ENCODE data around the gene TNFRSF8. TPM values are rescaled to one million over a fixed set of nuclear protein-coding genes. Genes with fewer than 3 reads are reported as not detected.

Gene TNFRSF8
- total RNA-seq, 6 experiments from 2014 or later: 0.07 TPM; not detected in 5

DNA sequence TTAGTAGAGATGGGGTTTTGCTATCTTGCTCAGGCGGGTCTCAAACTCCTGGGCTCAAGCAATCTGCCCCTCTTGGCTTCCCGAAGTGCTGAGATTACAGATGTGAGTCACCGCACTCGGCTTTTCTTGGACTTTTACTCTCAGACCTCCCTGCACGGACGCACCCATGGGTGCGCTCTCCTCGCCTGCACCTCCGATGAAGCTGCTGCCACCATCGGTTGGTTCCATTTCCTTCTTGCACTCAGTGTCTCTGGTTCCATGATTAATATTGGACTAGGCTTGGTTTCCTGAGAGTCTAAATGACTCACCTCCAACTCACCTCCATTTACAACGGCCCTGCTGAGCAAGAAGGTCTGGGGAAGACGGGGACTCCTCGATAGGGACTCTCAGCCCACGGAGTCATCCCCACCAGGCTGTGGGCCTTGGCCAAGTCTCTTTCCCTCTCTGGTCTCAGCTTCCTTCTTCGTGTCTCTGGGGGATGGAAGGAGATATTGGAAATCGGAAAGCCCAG is 6.7 kb upstream of the TNFRSF8 start:
- H3K36me3 Mint-ChIP-seq (ENCODE audit: low read depth): no peaks in the 10 kb centered on the region
- peaks cover 8% of the 10 kb centered on the region for H3K27me3 Mint-ChIP-seq (ENCODE audit: insufficient read depth)
- peaks cover 24% of the 10 kb centered on the region for H3K4me1 Mint-ChIP-seq (ENCODE audit: low read depth)
- no peak overlapping the region for H3K4me3 Mint-ChIP-seq
- H3K9me3 Mint-ChIP-seq: peaks cover 4% of the 10 kb centered on the region; the same call in 1 of the 2 replicates
- no peak overlapping the region for H3K27ac Mint-ChIP-seq
- no peak for DNase-seq
- no peak for TF ChIP-seq CTCF (IDR thresholded peaks at IDR 0.05)

- TF ChIP-seq CTCF (IDR thresholded peaks at IDR 0.05): no peak
- Mint-ChIP-seq H3K36me3 (ENCODE audit: low read depth) (no peaks in the 10 kb centered on the region), H3K9me3 (peaks cover 4% of the 10 kb centered on the region; the same call in 1 of the 2 replicates), H3K27me3 (ENCODE audit: insufficient read depth) (peaks cover 8% of the 10 kb centered on the region), H3K4me3 (no peak overlapping the region), H3K4me1 (ENCODE audit: low read depth) (peaks cover 14% of the 10 kb centered on the region), H3K27ac (no peak overlapping the region)
- no peak for DNase-seq
Measured at GRCh38 chr1:12057382-12057781, 5.7 kb upstream of the TNFRSF8 start.

DNA sequence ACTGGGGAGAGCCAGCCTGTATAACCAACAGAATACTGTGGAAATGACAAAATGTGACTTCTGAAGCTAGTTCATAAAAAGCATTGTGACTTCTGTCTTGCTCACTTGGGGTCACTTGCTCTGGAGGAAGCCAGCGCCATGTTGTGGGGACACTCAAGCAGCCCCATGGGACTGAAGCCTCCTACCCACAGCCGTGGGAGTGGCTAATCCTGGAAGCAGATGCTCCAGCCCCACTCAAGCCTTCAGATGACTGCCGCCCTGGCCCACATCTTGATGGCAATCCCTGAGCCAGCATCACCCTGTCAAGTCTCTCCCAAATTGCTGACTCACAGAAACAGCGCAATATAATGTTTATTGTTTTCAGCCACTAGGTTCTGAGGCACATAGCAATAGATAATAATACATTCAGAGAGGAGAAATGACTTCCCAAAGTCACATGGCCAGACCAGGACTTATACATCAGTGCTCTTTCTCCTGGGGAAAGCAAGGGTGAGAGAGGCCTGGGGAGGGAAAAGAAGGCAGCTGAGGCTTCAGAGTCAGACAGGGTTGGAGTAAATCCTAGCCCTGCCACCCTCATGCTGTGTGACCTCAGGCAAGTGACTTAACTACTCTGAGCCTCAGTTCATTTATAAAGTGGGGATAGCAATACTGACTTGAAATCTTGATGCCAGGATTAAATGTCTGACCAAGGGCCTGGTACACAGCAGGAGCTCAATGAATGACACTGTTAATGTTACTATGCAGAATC is 5.0 kb upstream of the TNFRSF8 start:
- DNase-seq: no peak
- H3K27ac Mint-ChIP-seq: no peak overlapping the region
- H3K4me1 Mint-ChIP-seq (ENCODE audit: low read depth): peaks cover 9% of the 10 kb centered on the region
- H3K27me3 Mint-ChIP-seq (ENCODE audit: insufficient read depth): peaks cover 12% of the 10 kb centered on the region
- peaks cover 4% of the 10 kb centered on the region; the same call in 1 of the 2 replicates for H3K9me3 Mint-ChIP-seq
- no peaks in the 10 kb centered on the region for H3K36me3 Mint-ChIP-seq (ENCODE audit: low read depth)
- H3K4me3 Mint-ChIP-seq: no peak overlapping the region
- TF ChIP-seq CTCF (IDR thresholded peaks at IDR 0.05): no peak

GRCh38 chr1:12059226-12059625 is 3.9 kb upstream of the TNFRSF8 start:
- no peak for TF ChIP-seq CTCF (IDR thresholded peaks at IDR 0.05)
- Mint-ChIP-seq H3K9me3 (peaks cover 4% of the 10 kb centered on the region; the same call in 1 of the 2 replicates), H3K27me3 (ENCODE audit: insufficient read depth) (peaks cover 21% of the 10 kb centered on the region), H3K4me1 (ENCODE audit: low read depth) (peaks cover 9% of the 10 kb centered on the region), H3K36me3 (ENCODE audit: low read depth) (no peaks in the 10 kb centered on the region), H3K4me3 (no peak overlapping the region), H3K27ac (no peak overlapping the region)
- DNase-seq: no peak

DNA sequence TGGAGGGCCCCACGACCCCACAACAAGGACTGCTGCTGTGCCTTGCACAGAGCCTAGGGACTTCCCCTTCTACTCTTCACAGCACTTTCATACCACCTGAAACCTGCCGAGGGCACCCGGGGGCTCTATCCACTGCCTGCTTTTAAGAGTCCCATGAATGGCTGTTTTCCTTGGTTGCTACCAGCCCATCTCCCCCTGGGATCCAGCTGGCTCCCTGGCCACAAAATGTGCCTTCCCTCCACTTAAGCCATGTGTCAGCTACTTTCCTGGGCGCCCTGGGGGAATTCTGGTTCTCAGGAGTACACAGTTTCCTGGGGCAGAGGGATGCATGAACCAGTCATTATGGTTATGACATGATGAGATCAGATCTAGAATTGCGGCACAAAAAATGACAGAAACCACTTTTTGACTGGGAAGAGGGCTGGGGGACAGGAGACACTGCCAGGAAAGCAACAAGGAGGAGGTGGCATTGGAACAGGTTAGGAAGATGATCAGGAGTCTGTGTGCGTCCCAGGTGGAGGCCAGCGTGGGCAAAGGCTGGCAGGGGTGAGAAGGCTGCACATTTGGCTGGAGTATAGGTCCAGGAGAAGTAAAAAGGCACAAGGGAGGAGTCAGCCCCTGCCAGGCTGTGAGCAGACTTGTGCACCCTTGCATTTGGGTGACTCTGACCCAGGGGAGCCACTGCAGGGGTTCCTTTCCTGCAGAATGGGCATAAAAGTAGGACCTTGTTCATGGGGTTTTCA is 3.2 kb upstream of the TNFRSF8 start:
- DNase-seq: no peak
- Mint-ChIP-seq H3K27me3 (ENCODE audit: insufficient read depth) (peaks cover 23% of the 10 kb centered on the region), H3K4me1 (ENCODE audit: low read depth) (peaks cover 9% of the 10 kb centered on the region), H3K9me3 (peaks cover 4% of the 10 kb centered on the region; the same call in 1 of the 2 replicates), H3K27ac (no peak overlapping the region), H3K36me3 (ENCODE audit: low read depth) (no peaks in the 10 kb centered on the region), H3K4me3 (no peak overlapping the region)
- no peak for TF ChIP-seq CTCF (IDR thresholded peaks at IDR 0.05)

Data from HFFc6 (cell line).